ENCODE measurements around the gene TMEM245. TPM values are rescaled to one million over a fixed set of nuclear protein-coding genes. Genes with fewer than 3 reads are reported as not detected.

TMEM245 gene
- total RNA-seq, 1 experiment from 2014 or later: 34.8 TPM

GRCh38 chr9:109163194-109163593 lies 43.4 kb upstream of the TMEM245 start:
- 0 out of 2 replicates have a peak, but pooled peaks cover 3% of the 10 kb centered on the region for H3K27me3 ChIP-seq (ENCODE audit: insufficient read depth, low read length)
- H4K20me1 ChIP-seq (ENCODE audit: insufficient read depth): no peaks in the 10 kb centered on the region
- intact Hi-C loops (cut with micrococcal nuclease): no loop called here
- no peak overlapping the region for H3K9ac ChIP-seq (ENCODE audit: low read length)
- no peak overlapping the region for H3K4me3 ChIP-seq (replicated peaks in 1 of 2; ENCODE audit: low read depth in 1 of 2, low read length in 2 of 2)
- H3K79me2 ChIP-seq (ENCODE audit: insufficient read depth, low read length): no peaks in the 10 kb centered on the region
- no peaks in the 10 kb centered on the region for H3K9me2 ChIP-seq (ENCODE audit: insufficient read depth)
- ChIA-PET RAD21 (ENCODE audit: low non-redundant PET in 1 of 2, low total read pairs in 2 of 2, uncharacterized antibody in 2 of 2, unreplicated experiment in 2 of 2) (no interaction called here), CTCF (no interaction called here), POLR2A (no interaction called here)
- no peaks in the 10 kb centered on the region for H3K4me1 ChIP-seq (ENCODE audit: control insufficient read depth in 1 of 2, insufficient read depth in 2 of 2, low read length in 2 of 2)
- DNase-seq (ENCODE audit: low read depth, low spot score) (no peak), ATAC-seq (no peak)
- no TSS peak for BruUV-seq (replicated peaks)
- TF ChIP-seq ZNF274 (IDR thresholded peaks at IDR 0.05; ENCODE audit: low read depth, low read length) (no peak), JUND (IDR thresholded peaks at IDR 0.05) (no peak), MAX (IDR thresholded peaks at IDR 0.05) (no peak), ZBTB33 (IDR thresholded peaks at IDR 0.05; ENCODE audit: extremely low read depth, insufficient replicate concordance, low read length) (no peak), CBX3 (IDR thresholded peaks at IDR 0.05; ENCODE audit: low read depth) (no peak)
- no peak overlapping the region for H3K4me2 ChIP-seq (ENCODE audit: low read length)
- no peaks in the 10 kb centered on the region for H3K36me3 ChIP-seq (ENCODE audit: control insufficient read depth in 1 of 2, insufficient read depth in 2 of 2, low read length in 2 of 2)
- H2AFZ ChIP-seq (ENCODE audit: low read depth, low read length, poor library complexity, severe bottlenecking): no peak overlapping the region
- no peak overlapping the region for H3K27ac ChIP-seq (ENCODE audit: low read depth, low read length)
- H3K9me3 ChIP-seq (ENCODE audit: control insufficient read depth in 1 of 2, insufficient read depth in 1 of 2, low read depth in 1 of 2, low read length in 2 of 2): peaks cover 0 to 4% of the 10 kb centered on the region in 2 experiments; a peak in 1 of 4 replicates

GRCh38 chr9:109162677-109163076 lies 42.9 kb upstream of the TMEM245 start:
- H3K9me3 ChIP-seq (ENCODE audit: control insufficient read depth in 1 of 2, insufficient read depth in 1 of 2, low read depth in 1 of 2, low read length in 2 of 2): peaks cover 0 to 4% of the 10 kb centered on the region in 2 experiments; a peak in 1 of 4 replicates
- H3K9me2 ChIP-seq (ENCODE audit: insufficient read depth): no peaks in the 10 kb centered on the region
- H3K4me3 ChIP-seq (replicated peaks in 1 of 2; ENCODE audit: low read depth in 1 of 2, low read length in 2 of 2): no peak overlapping the region
- H3K4me1 ChIP-seq (ENCODE audit: control insufficient read depth in 1 of 2, insufficient read depth in 2 of 2, low read length in 2 of 2): no peaks in the 10 kb centered on the region
- H3K27ac ChIP-seq (ENCODE audit: low read depth, low read length): no peak overlapping the region
- ATAC-seq (no peak), DNase-seq (ENCODE audit: low read depth, low spot score) (no peak)
- H4K20me1 ChIP-seq (ENCODE audit: insufficient read depth): no peaks in the 10 kb centered on the region
- ChIA-PET RAD21 (ENCODE audit: low non-redundant PET in 1 of 2, low total read pairs in 2 of 2, uncharacterized antibody in 2 of 2, unreplicated experiment in 2 of 2) (no interaction called here), POLR2A (no interaction called here), CTCF (no interaction called here)
- TF ChIP-seq CBX3 (IDR thresholded peaks at IDR 0.05; ENCODE audit: low read depth) (no peak), SP1 (IDR thresholded peaks at IDR 0.05; ENCODE audit: low read depth) (no peak), ZNF274 (IDR thresholded peaks at IDR 0.05; ENCODE audit: low read depth, low read length) (no peak), FOSL1 (IDR thresholded peaks at IDR 0.05; ENCODE audit: low read depth) (no peak), MAX (IDR thresholded peaks at IDR 0.05) (no peak)
- H3K4me2 ChIP-seq (ENCODE audit: low read length): no peak overlapping the region
- no TSS peak for BruUV-seq (replicated peaks)
- H3K27me3 ChIP-seq (ENCODE audit: insufficient read depth, low read length): 0 out of 2 replicates have a peak, but pooled peaks cover 3% of the 10 kb centered on the region
- no peaks in the 10 kb centered on the region for H3K79me2 ChIP-seq (ENCODE audit: insufficient read depth, low read length)
- intact Hi-C loops (cut with micrococcal nuclease): no loop called here
- no peak overlapping the region for H2AFZ ChIP-seq (ENCODE audit: low read depth, low read length, poor library complexity, severe bottlenecking)
- H3K36me3 ChIP-seq (ENCODE audit: control insufficient read depth in 1 of 2, insufficient read depth in 2 of 2, low read length in 2 of 2): no peaks in the 10 kb centered on the region
- no peak overlapping the region for H3K9ac ChIP-seq (ENCODE audit: low read length)
